ENCODE data around the gene DGKG.

Gene DGKG

DNA sequence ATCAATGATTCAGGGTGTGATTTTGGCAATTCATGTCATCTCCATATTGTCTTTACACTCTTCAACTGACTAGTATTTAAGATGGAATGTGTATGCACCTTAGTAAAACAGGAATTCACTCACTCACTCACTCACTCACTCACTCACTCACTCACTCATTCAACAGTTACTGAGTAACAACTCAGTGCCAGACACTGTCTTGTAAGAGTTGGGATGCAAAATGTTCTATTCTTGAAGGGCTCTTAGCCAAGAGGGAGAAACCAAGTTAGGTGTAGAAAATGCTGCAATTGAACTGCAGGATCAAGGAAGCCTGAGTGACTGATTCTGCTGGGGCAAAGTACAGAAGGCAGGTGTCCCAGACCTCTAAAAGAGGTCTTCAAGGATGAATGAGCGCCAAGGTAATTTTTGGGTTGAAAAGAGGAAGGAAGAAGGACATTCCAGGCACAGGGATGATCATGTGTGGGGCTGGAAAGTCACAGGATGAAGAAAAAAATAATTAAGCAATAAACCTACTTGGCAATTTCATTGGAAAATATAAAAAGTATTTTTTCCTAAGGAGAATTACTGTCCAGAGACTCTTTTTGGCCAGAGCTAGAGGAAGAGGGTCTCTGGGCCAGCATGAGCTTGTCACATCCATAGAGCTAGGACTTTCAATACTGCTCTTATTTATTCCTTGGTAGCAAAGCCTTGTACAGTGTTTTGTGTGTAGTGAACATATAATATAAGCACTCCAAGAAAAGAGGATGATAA, 194.2 kb downstream of the DGKG start:
- no peak for DNase-seq

GRCh38 chr3:186166491-186167288, 195.3 kb downstream of the DGKG start:
- DNase-seq, result no peak

DNA sequence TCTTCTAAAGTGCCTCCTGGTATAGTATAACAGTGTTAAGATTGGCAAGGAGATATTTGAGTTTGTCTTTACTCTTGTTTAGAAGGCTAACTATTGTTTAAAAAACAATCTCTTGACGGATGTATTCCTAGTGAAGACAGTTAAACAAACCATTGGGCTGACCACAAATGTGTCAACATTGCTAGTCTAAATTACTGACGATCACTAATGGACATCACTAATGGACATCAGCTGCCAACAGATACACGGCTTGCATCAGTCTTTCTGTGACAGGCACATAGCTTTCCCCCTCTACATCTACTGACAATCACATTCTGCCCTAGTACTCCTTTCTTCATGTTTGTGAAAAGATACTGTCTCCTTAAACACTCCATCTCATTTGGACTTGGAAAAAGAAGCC, 196.0 kb downstream of the DGKG start:
- no peak for DNase-seq

DNA sequence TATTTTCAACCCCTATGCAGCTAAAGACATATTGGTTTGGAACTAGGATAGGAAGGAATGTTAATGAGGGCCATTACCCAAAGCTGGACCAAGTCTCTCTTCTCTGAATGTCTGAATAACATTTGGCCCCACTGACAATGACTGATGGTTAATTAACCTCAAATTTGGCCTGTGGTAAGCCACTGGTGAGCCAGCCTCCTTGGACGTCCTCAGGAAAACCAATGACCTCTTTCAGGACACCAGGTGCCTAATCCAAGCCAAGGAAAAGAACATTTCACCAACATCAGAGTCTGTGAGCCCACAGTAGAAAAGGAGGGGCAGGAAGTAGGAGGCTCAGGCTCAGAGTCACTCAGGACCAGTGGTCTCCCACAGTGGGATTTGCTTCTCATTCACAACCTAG, 196.7 kb downstream of the DGKG start:
- no peak for DNase-seq

DNA sequence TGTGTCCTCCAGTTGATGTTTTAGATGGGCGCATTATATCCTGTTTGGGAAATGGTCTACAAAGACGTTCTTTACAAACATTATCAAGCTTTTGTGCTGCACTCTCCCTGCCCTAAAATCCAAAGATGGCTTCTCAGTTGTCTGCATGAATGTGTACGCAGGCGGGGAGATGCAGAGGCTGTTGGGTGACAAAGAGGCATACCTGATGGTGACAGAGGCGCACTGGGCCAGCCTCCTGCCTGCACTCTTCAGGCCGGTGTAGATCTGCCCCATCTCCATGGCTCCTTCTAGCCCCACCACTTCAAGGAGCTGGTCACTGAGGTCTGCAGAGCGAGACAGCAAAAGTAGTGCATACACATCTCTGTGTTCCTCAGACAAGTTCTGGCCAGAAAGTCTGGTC, 197.3 kb downstream of the DGKG start:
- DNase-seq, result no peak

DNA sequence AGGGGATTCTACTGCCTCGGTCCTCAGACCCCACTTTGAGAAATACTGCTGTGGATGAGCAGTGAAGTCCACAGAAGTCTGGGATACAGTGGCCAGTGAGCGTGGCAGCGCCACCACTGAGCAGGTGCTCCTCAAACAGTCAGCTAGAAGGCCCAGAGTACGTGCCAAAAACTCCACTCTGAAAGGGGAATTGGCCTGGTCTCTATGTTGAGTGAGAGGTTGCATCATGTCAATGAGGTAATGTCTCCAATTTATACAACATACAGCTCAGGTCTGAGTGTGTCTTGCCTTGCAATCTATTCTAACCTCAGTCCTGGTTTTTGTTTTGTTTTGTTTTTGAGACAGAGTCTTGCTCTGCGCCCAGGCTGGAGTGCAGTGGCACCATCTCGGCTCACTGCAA, 199.8 kb downstream of the DGKG start:
- DNase-seq, result no peak

DNA sequence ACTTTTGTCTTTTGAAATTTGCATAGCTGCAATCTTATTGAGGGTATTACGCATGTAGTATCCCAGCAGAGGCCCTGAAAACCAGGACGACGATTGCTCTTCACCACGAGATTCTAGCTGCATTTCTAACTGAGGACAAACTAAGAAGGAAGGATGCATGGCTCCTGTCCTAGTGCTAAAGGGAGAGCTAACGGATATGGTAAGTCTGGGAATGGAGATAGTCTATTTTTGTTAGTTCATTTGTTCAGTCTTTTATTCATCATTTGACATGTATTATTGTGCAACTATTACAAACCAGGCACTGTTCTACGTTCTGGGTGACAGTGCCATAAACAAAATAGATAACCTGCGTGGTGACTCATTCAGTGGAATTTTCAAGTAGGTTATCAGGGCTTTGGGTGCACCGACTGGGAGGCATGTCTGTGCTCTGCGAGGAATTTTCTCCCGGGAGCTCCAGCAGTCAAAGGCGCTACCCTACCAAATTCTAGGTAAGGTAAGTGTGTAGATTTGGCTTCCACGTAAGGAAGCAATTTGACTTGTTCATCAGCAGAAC, 201.3 kb downstream of the DGKG start:
- no peak for DNase-seq

DNA sequence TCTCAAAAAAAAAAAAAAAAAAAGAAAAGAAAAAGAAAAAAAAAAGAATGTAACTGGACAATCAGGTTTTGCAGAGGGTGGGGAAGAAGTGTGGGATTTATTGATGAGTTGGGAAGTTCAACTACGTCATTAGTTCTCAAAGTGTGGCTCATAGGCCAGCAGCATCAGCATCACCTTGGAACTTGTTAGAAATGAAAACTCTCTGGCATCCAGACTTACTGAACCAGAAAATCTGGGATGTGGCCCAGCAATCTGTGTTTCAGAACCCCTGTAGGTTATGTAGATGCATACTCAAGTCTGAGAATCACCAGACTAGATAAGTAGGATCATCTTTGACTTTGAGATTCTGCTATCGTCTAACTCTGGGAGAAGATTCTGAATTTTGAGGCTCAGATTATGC, 207.4 kb downstream of the DGKG start:
- DNase-seq, result no peak

DNA sequence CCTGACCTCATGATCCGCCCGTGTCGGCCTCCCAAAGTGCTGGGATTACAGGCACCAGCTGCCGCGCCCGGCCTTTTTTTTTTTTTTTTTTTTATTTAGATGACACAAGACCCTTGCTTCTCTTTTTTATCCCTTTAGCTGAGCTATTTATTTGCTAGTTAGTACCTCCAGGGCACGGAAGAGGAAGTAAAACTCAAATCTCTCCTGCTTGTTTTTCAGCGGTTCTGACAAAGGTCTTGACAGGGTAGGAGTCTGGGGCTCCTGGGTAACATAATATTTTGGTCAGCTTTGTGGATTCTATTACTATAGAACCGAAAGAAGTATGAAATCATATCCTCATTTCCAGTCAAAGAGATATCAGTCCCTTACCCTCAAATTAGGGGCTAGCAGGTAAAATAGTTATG, 209.1 kb downstream of the DGKG start:
- DNase-seq, result no peak

- no peak for DNase-seq
Observed at GRCh38 chr3:186152361-186152798, 209.7 kb downstream of the DGKG start.

DNA sequence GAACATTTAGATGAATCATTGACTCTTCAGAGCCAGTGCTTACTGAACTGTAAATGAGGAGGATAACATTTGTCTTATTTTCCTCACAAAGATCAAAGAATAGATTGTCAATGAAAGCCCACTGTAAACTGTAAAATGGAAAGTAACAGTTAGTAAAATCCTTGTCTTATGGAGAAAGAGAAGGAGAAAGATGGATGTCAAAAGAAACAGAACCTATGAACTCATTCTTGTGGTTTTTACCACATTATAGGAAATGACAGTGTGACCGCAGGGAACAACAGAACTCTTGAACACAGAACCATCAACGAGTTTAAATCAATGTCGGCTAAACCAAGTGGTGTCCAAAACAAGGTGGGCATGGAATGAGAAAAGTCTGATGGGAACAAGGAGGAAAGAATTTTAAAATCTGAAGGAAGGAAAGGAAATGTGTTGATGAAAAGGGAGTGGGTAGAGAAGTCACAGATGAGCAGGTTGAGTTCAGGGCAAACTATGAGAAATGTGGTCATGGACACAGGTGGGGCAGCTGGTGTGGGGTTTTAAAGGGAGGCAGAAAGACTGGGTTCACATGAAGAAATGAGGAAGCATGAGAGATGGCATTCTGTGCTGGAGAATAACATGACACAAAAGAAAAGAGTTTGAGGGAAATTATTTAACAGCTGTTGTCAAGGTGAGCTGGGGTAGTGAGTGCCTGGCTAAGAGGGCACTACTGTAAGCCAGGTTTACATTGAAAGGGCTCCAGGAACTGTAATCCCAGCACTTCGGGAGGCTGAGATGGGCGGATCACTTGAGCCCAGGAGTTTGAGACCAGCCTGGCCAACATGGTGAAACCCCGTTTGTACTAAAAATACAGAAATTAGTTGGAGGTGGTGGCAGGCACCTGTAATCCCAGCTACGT, 210.7 kb downstream of the DGKG start:
- no peak for DNase-seq

DNA sequence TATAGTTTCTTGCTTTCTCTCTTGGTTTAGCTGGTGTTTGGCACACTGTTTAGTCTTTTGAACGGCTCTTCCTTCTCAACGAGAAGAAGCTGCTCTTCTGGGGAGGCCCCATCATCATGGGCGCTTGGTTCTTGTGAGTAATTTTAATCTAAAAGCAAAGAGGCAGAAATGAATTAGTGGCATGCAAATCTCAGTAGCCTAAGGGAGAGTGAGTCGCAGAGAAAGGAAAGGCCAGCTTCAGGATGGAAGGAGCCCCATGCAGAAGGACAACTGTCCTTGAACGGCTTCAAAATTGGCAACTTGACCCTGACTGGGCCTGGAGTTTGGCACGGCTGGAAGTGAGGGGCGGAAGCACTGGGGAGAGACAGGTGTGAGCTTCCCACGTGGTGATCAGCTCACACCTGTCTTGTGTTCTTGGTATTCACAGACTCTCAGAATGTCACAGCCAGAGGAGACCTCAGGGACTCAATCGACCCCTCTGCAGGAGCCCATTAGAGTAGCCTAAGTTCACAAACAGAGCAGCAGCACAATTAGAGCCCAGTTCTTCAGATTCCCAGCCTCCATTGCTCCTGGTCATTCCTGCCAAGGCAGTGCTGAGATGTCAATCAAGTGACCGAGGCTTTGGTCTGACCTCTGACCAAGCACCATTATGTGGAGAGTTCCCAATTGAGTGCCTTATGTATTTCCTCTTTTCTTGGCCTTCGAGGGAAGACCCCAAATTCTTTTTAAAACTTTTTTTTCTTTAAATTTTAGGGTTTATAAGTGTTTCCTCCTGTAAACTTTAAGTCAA, 211.8 kb downstream of the DGKG start:
- no peak for DNase-seq

DNA sequence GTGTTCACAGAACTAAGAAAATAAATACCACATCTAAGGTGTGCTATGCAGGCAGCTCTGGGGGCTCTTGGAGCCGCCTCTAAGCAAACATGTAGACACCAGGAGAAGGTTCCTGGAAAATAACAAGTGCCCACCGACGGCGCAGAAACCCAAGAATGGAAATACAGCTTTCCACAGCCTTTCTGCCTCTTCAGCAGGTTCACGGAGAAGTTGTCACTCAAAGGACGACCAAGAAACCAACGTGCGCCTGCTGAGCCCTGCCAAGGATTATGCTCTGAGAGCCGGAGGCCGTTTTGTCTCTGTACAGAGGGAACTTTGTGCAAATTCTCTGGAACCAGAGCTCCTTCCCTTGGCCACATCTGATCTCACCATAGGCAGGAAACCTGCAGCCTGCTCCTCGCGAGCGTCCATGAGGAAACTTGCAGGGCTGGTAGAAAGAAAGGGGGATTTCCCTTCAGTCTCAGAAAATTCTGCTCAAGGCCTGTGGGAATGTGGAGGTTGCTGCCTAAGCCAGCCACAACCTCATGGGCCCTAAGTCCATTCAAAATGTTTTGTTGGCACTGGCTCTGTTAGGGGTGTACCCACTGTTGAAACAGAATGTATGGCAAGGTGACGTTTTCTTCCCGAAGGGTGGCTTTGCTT, 212.6 kb downstream of the DGKG start:
- no peak for DNase-seq

DNA sequence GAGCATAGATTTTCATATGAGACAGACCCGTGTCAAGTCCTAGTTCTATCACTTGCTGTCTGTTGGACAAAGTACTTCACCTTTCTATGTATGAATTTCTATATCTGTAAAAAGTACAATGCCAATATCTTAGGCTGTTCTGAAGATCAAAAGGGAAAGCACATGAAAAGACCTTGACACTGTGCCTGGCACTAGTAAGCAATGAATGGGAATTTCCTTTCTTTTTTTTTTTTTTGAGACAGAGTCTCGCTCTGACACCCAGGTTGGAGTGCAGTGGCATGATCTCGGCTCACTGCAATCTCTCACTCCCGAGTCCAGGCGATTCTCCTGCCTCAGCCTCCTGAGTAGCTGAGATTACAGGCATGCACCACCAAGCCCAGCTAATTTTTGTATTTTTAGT, 217.8 kb downstream of the DGKG start:
- no peak for DNase-seq

DNA sequence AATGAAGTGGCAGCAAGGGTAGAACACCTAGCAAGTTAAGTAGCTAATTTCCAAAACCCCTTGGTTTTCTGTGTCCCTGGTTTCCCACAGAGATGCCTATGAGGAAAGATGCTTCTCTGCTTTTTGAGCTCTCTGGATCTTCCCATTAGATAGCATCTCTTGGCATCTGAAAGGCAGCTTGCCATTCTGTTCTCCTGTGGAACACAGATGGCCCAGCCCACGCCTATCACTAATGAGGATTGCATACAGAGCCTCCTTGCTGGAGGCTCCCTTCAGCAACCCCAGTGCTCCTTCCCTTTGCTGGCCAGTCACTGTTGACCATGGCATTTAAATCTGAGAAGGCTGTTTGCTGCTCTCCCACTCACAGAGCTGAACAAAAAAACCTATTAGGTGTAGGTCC, 218.8 kb downstream of the DGKG start:
- no peak for DNase-seq

DNA sequence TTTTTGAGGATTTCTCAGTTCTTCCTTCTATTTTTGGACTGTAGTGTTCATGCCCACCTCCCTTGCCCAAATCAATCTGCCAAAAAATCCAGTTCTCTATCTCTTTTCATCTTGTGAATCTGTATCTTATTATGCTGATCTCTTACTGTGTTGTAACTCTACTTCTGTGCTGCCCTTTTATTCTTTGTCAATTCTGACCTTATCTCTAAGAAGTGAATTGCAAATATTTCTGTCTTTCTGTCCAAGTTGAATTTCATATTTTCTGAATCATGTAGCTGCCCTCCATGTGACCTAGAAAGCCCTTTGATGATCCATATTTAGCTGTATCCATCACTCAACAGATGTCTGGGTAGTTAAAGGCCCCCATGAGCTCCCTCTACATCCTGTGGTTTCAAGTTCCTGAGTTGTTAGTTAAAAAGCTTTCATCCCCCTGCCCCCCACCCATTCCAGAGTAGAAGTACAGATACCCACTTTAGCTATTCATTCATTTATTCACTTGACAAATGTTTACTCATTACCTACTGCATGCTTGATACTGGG, 219.6 kb downstream of the DGKG start:
- DNase-seq, result no peak

GRCh38 chr3:186141790-186142189, 220.2 kb downstream of the DGKG start:
- DNase-seq, result no peak

DNA sequence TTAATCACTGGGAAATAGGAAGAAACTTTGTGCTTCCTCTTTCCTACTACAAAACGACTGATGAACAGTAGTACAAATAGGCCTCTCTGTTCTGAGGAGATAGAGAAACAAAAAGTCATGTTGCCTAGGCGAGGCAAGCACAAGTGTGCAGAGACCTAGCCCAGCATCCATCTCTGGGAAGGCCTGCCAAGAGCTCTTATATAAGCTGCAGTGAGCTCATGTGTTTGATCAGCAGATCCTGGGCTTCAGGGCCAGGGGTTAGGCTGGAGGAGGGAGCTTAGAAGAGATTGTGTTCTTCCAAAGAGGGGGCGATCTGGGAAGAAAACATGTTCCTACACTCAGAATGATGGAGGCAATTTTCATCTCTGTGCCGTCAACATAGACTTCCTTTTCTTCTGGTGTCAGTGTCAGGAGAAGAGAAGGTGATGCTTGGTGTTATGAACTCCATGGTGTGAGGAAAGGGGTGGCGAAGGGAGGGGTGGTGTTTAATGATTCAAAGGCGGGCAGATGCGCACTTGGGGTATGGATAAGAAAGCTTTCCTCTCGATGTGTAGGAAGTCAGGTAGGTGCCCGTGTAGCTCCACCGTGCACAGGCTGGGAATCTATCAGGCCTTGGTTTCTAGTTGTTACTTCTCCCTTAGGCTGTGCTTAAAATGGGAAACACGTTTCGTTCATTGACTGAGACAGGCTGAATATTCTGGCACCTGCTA, 223.6 kb downstream of the DGKG start:
- DNase-seq, result no peak

- no peak for DNase-seq
Observed at GRCh38 chr3:186137051-186137685, 224.9 kb downstream of the DGKG start.

DNA sequence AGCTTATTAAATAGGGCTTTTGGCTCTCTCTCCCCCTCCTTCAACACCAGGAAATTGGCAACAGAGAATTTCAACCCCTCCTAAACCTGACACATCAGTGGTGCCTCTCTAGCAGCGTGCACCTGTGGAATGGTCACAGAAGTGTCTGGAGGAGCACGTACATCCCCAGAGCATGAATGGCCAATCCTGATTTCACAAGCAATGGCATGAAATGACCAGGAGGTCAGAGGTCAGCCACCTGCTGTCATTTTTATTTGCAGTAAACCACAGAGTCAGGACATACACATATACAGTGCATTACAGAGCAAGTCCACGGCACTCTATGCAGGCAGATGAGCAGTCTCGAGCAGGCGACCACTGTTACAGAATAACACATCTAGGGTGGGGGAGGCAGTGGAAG, 228.1 kb downstream of the DGKG start:
- no peak for DNase-seq
